HUES64 (cell line): ENCODE results near the gene OBSCN.
A peak's percentile ranks its signal among the peaks of the same experiment; 100 is the strongest.

Experiments
- H3K27ac ChIP-seq: 2 replicates; pipeline ENCODE4 v1.7.0; 2013; ENCODE audit warnings: low read depth, low read length, inconsistent platforms
- H3K27me3 ChIP-seq: 2 replicates; pipeline ENCODE4 v1.6.1; 2013; ENCODE audit warnings: mild to moderate bottlenecking, low read length; ENCODE audit not compliant: insufficient read depth
- H3K36me3 ChIP-seq: 2 replicates; pipeline ENCODE4 v1.6.1; 2013; ENCODE audit warnings: mild to moderate bottlenecking, low read length; ENCODE audit not compliant: insufficient read depth
- H3K4me1 ChIP-seq: 2 replicates; pipeline ENCODE4 v1.6.1; 2013; ENCODE audit warnings: mild to moderate bottlenecking, low read length, moderate library complexity; ENCODE audit not compliant: insufficient read depth
- H3K4me3 ChIP-seq: 2 replicates; pipeline ENCODE4 v1.5.1; 2013; ENCODE audit warnings: mild to moderate bottlenecking, low read length, moderate library complexity
- H3K9ac ChIP-seq: 2 replicates; pipeline ENCODE4 v1.6.1; 2013; ENCODE audit warnings: mild to moderate bottlenecking, low read depth, low read length
- H3K9me3 ChIP-seq: 2 replicates; pipeline ENCODE4 v1.6.1; 2013; ENCODE audit warnings: low read depth, low read length; ENCODE audit not compliant: insufficient read depth
- WGBS: fragments of 150-250, 120-280 bp; methylation state at CpG from one replicate; pipeline ENCODE4 v1.1.7; 2013; ENCODE audit warnings: missing lambda C conversion rate; 5-methylcytosine and 5-hydroxymethylcytosine counted together

Gene OBSCN

DNA sequence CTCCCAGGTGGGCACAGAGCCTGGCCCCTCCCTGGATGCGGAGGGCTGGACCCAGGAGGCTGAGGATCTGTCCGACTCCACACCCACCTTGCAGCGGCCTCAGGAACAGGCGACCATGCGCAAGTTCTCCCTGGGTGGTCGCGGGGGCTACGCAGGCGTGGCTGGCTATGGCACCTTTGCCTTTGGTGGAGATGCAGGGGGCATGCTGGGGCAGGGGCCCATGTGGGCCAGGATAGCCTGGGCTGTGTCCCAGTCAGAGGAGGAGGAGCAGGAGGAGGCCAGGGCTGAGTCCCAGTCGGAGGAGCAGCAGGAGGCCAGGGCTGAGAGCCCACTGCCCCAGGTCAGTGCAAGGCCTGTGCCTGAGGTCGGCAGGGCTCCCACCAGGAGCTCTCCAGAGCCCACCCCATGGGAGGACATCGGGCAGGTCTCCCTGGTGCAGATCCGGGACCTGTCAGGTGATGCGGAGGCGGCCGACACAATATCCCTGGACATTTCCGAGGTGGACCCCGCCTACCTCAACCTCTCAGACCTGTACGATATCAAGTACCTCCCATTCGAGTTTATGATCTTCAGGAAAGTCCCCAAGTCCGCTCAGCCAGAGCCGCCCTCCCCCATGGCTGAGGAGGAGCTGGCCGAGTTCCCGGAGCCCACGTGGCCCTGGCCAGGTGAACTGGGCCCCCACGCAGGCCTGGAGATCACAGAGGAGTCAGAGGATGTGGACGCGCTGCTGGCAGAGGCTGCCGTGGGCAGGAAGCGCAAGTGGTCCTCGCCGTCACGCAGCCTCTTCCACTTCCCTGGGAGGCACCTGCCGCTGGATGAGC, 164.5 kb downstream of the OBSCN start:
- Histone ChIP-seq H3K27ac (no peak overlapping the region), H3K4me3 (no peak overlapping the region), H3K9me3 (no peaks in the 10 kb centered on the region), H3K9ac (no peak overlapping the region; the same call in 1 of the 2 replicates), H3K27me3 (no peaks in the 10 kb centered on the region), H3K4me1 (peaks cover 5% of the 10 kb centered on the region; the same call in 1 of the 2 replicates), H3K36me3 (no peaks in the 10 kb centered on the region)
- WGBS: 89% methylated on average over 34 of the region's 34 CpGs

DNA sequence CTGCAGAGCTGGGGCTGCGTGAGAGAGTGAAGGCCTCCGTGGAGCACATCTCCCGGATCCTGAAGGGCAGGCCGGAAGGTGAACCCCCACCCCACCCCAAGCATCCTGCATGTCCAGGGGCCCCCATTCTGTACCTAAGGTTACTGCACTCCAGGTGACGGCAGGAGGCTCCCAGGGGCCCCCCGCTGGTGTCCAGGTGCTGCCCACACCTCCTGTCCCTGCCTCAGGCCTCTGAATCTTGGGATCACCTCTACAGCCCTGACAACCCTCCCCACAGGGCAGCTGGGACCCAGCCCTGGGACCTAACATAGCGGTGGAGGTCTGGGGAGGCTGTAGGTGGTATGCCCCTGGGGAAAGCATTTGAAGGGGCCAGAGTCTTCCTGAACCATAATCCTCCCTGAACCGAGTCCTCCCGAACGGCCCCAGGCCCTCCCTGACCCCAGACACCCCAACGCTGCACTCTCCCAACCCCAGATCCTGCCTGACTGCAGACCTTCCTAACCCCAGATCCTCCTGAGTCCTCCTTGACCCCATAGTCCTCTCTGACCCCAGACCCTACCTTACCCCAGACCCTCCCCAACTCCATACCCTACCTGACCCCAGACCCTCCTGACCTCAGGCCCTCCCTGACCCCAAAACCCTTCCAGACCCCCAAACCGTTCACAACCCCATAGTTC, 165.3 kb downstream of the OBSCN start:
- Histone ChIP-seq H3K9me3 (no peaks in the 10 kb centered on the region), H3K4me3 (no peak overlapping the region), H3K27ac (no peak overlapping the region), H3K27me3 (no peaks in the 10 kb centered on the region; the same call in 1 of the 2 replicates), H3K9ac (no peak overlapping the region), H3K4me1 (no peaks in the 10 kb centered on the region), H3K36me3 (no peaks in the 10 kb centered on the region)
- WGBS: 94% methylated on average over 12 of the region's 12 CpGs

DNA sequence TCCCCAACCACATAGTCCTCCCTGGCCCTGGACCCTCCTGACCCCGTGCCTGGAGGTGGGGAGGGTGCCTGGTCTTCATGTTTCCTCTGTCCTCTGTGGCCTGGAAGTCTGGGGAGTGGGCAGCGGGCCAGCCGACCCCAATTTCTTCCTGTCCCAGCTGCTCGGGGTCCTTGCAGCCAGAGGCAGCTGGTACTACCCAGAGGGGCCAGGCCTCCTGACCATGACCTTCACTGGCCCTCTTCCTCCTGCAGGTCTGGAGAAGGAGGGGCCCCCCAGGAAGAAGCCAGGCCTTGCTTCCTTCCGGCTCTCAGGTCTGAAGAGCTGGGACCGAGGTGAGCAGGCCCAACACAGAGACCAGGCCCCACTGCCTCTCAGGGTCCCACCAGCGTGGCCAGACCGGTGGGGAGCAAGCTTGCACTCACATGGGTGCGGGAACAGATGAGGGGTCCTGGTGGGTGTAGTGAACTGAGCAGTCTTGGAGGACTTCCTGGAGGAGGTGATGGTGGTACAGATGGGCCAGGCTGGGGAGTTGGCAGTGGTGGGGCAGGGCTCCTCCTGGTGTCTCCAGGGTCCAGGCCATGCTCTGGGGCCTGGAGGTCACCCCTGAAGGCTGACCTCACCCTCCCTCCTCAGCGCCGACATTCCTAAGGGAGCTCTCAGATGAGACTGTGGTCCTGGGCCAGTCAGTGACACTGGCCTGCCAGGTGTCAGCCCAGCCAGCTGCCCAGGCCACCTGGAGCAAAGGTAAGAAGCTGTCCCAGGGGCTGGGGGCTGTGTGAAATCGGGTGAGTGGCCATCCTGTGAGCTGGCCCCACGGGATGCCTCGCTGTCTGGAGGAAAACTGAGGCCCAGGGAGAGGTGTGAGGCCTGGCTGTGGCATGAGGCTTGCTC, 166.1 kb downstream of the OBSCN start:
- no peak overlapping the region for H3K27ac ChIP-seq
- 93% methylated on average over 14 of the region's 14 CpGs for WGBS
- no peaks in the 10 kb centered on the region for H3K4me1 ChIP-seq

DNA sequence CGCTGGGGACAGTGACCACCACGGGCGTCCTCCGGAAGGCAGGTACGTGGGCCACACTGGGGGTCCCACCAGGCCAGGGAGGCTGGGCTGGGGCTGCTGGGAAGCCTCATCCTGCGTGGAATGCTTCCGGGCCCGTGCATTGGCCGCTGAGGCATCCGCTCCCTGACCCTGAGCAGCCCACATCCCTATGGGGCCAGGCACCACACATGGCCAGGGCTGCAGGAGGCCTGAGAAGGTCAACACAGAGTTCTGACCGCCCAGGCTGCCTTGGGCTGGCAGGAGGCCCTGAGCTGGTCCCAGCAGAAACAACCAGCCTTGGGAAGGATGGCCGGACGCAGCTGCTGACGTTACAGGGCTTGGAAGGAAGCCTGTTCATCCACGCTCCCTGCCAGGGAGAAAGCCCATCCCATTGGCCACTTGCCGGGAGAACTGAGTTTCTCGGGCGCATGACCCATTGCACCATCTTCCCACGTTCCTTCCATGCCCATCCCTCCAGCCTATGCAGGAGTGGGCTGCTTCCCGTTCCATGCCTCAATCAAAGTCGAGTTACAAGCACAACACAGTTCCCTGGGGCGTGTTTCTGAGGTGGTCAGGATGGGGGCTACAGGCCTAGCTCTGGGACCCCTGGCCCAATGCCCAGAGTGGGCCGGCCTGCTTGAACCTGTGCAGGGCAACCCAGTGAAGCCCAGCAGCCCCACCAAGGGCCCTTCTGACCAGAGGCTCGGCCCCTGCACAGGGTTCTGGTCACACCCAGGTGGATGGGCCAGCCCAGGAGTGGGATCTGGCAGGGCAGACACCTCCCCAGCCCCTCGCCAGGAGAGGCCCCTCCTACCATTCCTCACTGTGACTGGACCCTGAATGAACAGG, 167.1 kb downstream of the OBSCN start:
- 89% methylated on average over 25 of the region's 25 CpGs for WGBS
- Histone ChIP-seq H3K36me3 (no peaks in the 10 kb centered on the region), H3K27me3 (peaks cover 12% of the 10 kb centered on the region), H3K27ac (no peak overlapping the region), H3K9me3 (no peaks in the 10 kb centered on the region), H3K9ac (no peak overlapping the region), H3K4me3 (no peak overlapping the region), H3K4me1 (no peaks in the 10 kb centered on the region)

More for the DNA sequence above, 166.1 kb downstream of the OBSCN start:
- Histone ChIP-seq H3K36me3 (no peaks in the 10 kb centered on the region), H3K9ac (no peak overlapping the region), H3K27me3 (peaks cover 2% of the 10 kb centered on the region), H3K4me3 (no peak overlapping the region), H3K9me3 (no peaks in the 10 kb centered on the region)

DNA sequence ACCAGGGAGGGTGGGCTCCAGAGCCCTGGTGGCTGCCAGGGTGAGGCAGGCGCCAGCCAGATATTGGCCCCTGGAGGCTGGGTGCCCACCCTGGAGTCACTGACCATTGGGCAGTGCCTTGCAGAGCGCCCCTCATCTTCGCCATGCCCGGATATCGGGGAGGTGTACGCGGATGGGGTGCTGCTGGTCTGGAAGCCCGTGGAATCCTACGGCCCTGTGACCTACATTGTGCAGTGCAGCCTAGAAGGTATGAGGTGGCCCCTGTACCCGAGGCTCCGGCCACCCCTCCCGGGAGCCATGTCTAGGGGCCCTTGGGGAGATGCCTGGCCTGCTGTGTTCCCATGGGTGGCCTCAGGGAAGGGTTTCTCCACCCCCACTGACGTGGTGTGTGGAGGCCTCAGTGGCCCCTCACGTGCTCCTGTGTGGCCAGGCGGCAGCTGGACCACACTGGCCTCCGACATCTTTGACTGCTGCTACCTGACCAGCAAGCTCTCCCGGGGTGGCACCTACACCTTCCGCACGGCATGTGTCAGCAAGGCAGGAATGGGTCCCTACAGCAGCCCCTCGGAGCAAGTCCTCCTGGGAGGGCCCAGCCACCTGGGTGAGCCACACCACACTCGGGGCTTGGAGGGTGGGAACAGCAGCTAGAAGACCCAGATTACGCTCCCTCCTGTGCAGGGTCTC, 167.9 kb downstream of the OBSCN start:
- H3K9ac ChIP-seq: no peak overlapping the region

DNA sequence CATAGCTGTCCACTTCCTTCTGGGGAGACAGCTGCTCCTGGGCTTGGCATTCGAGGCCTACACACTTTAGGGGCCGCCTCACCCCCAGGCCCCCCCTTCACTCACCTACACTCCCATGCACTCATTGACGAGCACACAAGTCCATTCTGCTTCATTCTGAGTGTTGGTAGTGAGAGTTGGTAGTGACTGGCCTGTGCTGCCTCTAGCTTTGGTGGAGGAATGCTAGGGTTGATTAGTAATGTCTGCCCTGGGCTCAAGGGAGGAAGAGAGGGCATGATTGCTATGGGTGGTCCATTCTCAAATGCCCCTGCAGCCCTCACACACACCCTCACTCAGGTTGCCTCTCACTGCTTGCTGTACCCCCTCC, 168.4 kb downstream of the OBSCN start:
- H3K36me3 ChIP-seq: no peaks in the 10 kb centered on the region
- H3K4me1 ChIP-seq: no peaks in the 10 kb centered on the region
- H3K4me3 ChIP-seq: no peak overlapping the region
- 94% methylated on average over 3 of the region's 3 CpGs for WGBS
- peaks cover 25% of the 10 kb centered on the region for H3K27me3 ChIP-seq
- no peaks in the 10 kb centered on the region for H3K9me3 ChIP-seq
- no peak overlapping the region for H3K9ac ChIP-seq
- H3K27ac ChIP-seq: no peak overlapping the region

More for the DNA sequence above, 167.9 kb downstream of the OBSCN start:
- no peak overlapping the region for H3K27ac ChIP-seq
- no peak overlapping the region for H3K4me3 ChIP-seq
- H3K36me3 ChIP-seq: no peaks in the 10 kb centered on the region
- H3K4me1 ChIP-seq: no peaks in the 10 kb centered on the region
- no peaks in the 10 kb centered on the region for H3K9me3 ChIP-seq
- peaks cover 20% of the 10 kb centered on the region for H3K27me3 ChIP-seq
- WGBS: 94% methylated on average over 22 of the region's 22 CpGs

DNA sequence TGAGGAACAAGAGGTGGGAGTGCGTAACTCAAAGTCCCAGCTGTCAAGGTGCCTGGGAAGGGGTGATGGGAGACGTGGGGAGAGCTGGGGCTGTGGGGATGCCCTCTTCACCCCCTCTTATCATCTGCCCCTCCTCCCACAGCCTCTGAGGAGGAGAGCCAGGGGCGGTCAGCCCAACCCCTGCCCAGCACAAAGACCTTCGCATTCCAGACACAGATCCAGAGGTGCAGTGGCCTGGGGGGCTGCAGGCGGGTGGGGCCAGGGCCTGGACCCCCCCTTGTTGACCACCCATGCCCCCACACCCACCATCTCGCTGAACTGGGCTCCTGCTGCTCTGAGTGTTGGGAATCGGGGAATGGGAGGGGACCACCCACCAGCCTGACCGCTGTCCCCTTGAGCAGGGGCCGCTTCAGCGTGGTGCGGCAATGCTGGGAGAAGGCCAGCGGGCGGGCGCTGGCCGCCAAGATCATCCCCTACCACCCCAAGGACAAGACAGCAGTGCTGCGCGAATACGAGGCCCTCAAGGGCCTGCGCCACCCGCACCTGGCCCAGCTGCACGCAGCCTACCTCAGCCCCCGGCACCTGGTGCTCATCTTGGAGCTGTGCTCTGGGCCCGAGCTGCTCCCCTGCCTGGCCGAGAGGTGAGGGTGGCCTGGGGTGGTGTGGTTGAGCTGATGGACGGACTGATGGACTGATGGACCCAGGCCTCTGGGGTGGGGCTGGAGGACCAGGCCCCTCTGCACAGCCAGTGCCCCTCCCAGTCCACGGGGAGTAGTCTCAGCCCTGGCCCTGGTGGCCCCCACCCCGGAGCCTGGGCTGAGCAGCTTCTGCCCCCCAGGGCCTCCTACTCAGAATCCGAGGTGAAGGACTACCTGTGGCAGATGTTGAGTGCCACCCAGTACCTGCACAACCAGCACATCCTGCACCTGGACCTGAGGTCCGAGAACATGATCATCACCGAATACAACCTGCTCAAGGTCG, 169.1 kb downstream of the OBSCN start:
- no peak overlapping the region for H3K9ac ChIP-seq
- no peaks in the 10 kb centered on the region for H3K9me3 ChIP-seq
- peaks cover 27% of the 10 kb centered on the region for H3K27me3 ChIP-seq
- H3K27ac ChIP-seq: no peak overlapping the region
- no peak overlapping the region for H3K4me3 ChIP-seq
- WGBS: 93% methylated on average over 30 of the region's 31 CpGs
- H3K4me1 ChIP-seq: no peaks in the 10 kb centered on the region
- H3K36me3 ChIP-seq: no peaks in the 10 kb centered on the region

DNA sequence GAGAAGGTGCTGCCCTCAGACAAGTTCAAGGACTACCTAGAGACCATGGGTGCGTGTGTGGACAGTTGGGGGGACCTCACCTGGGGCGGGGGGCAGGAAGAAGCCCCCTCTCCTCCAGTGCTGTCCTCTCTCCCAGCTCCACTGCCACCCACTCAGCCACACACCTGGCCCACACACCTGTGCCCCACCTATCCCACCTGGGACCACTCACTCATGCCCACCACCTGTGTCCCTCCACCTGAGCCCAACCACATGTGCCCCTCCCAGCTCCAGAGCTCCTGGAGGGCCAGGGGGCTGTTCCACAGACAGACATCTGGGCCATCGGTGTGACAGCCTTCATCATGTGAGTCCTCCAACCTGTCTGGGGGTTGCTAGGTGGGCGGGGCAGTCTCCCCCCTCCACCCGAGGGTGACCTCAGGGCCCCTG, 169.8 kb downstream of the OBSCN start:
- H3K4me3 ChIP-seq: peak overlapping the region; percentile 70

DNA sequence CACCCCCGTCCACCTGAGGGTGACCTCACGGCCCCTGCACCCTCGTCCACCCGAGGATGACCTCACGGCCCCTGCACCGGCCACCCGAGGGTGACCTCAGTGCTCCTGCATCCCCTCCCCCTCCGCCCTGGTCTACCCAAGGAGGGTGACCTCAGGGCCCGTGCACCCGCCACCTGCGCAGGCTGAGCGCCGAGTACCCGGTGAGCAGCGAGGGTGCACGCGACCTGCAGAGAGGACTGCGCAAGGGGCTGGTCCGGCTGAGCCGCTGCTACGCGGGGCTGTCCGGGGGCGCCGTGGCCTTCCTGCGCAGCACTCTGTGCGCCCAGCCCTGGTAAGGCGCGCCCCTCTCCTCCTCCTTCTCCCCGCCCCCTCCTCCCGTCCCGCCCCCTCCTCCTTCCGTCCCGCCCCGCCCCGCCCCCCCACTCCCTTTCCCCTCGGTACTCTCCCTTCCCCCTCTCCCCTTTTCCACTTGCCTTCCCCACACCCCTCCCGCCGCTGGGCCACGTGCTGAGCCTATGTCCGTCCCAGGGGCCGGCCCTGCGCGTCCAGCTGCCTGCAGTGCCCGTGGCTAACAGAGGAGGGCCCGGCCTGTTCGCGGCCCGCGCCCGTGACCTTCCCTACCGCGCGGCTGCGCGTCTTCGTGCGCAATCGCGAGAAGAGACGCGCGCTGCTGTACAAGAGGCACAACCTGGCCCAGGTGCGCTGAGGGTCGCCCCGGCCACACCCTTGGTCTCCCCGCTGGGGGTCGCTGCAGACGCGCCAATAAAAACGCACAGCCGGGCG, 170.4 kb downstream of the OBSCN start:
- H3K27me3 ChIP-seq: peaks cover 34% of the 10 kb centered on the region
- H3K4me3 ChIP-seq: peak overlapping the region; percentile 70
- WGBS: 2% methylated on average over 63 of the region's 73 CpGs
- H3K27ac ChIP-seq: peak overlapping the region; percentile 67; the same call in 1 of the 2 replicates
- H3K9ac ChIP-seq: peak overlapping the region; percentile 83
- H3K4me1 ChIP-seq: no peaks in the 10 kb centered on the region
- no peaks in the 10 kb centered on the region for H3K9me3 ChIP-seq
- H3K36me3 ChIP-seq: no peaks in the 10 kb centered on the region

More for the DNA sequence above, 169.8 kb downstream of the OBSCN start:
- Histone ChIP-seq H3K27ac (no peak overlapping the region), H3K9me3 (no peaks in the 10 kb centered on the region), H3K4me1 (no peaks in the 10 kb centered on the region), H3K9ac (peak overlapping the region; percentile 54; the same call in 1 of the 2 replicates), H3K36me3 (no peaks in the 10 kb centered on the region), H3K27me3 (peaks cover 32% of the 10 kb centered on the region)
- WGBS: 53% methylated on average over 4 of the region's 5 CpGs
